Brain microvascular endothelial cell (primary cell): ENCODE results near the gene EIF4G1.

Source experiments
- DNase-seq: peaks from one replicate; pipeline ENCODE4 v3.0.0-alpha.2; 2020
- H3K27ac ChIP-seq: fragments of 250-450 bp; sonication (Bioruptor Pico); 2 replicates; pipeline ENCODE4 v1.5.1; 2020; ENCODE audit warnings: mild to moderate bottlenecking, moderate library complexity
- H3K27me3 ChIP-seq: fragments of 250-450 bp; sonication (Bioruptor Pico); replicated peaks from 2 replicates; pipeline ENCODE4 v1.5.1; 2020; ENCODE audit warnings: mild to moderate bottlenecking
- H3K36me3 ChIP-seq: fragments of 250-450 bp; sonication (Bioruptor Pico); replicated peaks from 2 replicates; pipeline ENCODE4 v1.5.1; 2020; ENCODE audit warnings: mild to moderate bottlenecking
- H3K4me3 ChIP-seq: 2 replicates; pipeline ENCODE4 v1.5.1; 2011; ENCODE audit warnings: low read depth, mild to moderate bottlenecking, control low read depth, low read length, moderate library complexity
- in situ Hi-C: cut with HindIII; loops from 2 replicates; pipeline ENCODE4 v1.10.0; 2017; ENCODE audit warnings: low sequenced_read_pairs, low pct_ligation_motif_present
- TF ChIP-seq, protein P1 (sequence below): IDR thresholded peaks from 2 replicates; pipeline ENCODE4 v1.5.1; 2011; ENCODE audit warnings: low read depth, mild to moderate bottlenecking, moderate library complexity, low read length, control low read depth, inconsistent platforms; ENCODE audit errors: missing control alignments

EIF4G1 gene

GRCh38 chr3:184381261-184382224 lies 67.1 kb downstream of the EIF4G1 start:
- Histone ChIP-seq H3K36me3 (no peaks in the 10 kb centered on the region), H3K27ac (no peak overlapping the region), H3K27me3 (peaks cover 38% of the 10 kb centered on the region), H3K4me3 (no peak overlapping the region)
- in situ Hi-C loops, result no loop called here
- no peak for DNase-seq
- TF ChIP-seq, protein P1, sequence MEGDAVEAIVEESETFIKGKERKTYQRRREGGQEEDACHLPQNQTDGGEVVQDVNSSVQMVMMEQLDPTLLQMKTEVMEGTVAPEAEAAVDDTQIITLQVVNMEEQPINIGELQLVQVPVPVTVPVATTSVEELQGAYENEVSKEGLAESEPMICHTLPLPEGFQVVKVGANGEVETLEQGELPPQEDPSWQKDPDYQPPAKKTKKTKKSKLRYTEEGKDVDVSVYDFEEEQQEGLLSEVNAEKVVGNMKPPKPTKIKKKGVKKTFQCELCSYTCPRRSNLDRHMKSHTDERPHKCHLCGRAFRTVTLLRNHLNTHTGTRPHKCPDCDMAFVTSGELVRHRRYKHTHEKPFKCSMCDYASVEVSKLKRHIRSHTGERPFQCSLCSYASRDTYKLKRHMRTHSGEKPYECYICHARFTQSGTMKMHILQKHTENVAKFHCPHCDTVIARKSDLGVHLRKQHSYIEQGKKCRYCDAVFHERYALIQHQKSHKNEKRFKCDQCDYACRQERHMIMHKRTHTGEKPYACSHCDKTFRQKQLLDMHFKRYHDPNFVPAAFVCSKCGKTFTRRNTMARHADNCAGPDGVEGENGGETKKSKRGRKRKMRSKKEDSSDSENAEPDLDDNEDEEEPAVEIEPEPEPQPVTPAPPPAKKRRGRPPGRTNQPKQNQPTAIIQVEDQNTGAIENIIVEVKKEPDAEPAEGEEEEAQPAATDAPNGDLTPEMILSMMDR, result no peak

DNA sequence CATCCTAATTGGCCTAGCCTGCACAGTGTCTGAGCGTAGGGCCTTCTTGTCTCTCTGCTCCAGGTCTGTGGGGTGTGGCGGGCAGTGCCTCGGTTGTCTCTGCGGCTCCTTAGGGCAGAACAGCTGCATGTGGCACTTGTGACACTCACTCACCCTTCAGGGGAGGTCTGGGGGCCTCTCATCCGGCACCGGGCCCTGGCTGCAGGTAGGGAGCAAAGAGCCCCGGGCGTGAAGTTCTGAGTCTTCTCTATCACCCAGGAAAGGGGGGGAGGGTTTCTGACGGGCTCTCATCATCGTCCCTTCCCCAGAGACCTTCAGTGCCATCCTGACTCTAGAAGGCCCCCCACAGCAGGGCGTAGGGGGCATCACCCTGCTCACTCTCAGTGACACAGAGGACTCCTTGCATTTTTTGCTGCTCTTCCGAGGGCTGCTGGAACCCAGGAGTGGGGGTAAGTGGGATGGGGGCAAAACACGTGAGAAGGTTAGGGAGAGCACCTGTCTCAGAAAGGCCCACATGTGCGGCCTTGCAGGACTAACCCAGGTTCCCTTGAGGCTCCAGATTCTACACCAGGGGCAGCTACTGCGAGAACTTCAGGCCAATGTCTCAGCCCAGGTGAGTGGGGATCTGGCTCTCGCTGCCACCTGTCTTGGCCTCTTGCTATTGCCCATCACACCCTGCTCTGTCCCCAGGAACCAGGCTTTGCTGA lies 68.1 kb downstream of the EIF4G1 start:
- in situ Hi-C loops, result no loop called here
- H3K4me3 ChIP-seq, result no peak overlapping the region
- no peak overlapping the region for H3K27ac ChIP-seq
- DNase-seq, result no peak
- TF ChIP-seq, protein P1, result no peak
- no peaks in the 10 kb centered on the region for H3K36me3 ChIP-seq
- H3K27me3 ChIP-seq, result peaks cover 38% of the 10 kb centered on the region

DNA sequence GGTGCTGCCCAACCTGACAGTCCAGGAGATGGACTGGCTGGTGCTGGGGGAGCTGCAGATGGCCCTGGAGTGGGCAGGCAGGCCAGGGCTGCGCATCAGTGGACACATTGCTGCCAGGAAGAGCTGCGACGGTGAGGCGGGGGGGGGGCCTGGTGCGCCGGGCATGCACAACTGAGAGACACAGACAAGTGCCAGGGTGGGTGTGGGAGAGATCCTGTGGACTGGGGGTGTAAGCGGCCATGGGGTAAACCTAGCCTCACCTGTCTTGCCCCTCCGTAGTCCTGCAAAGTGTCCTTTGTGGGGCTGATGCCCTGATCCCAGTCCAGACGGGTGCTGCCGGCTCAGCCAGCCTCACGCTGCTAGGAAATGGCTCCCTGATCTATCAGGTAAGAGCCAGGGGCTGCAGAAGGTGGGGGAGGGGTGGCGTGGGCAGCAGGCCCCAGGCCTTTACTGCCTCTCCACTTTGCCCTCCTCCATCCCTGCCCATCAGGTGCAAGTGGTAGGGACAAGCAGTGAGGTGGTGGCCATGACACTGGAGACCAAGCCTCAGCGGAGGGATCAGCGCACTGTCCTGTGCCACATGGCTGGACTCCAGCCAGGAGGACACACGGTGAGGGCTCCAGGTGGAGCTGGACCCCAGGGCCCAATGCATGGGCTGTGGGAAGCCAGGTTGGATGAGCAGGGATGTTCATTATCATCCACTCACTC lies 68.8 kb downstream of the EIF4G1 start:
- in situ Hi-C loops, result no loop called here
- Histone ChIP-seq H3K36me3 (no peaks in the 10 kb centered on the region), H3K27me3 (peaks cover 34% of the 10 kb centered on the region), H3K4me3 (no peak overlapping the region), H3K27ac (no peak overlapping the region)
- no peak for DNase-seq
- TF ChIP-seq, protein P1, result no peak

- in situ Hi-C loops, result no loop called here
- H3K4me3 ChIP-seq, result no peak overlapping the region
- H3K27me3 ChIP-seq, result peaks cover 29% of the 10 kb centered on the region
- H3K27ac ChIP-seq, result no peak overlapping the region
- no peaks in the 10 kb centered on the region for H3K36me3 ChIP-seq
- TF ChIP-seq, protein P1, result no peak
- no peak for DNase-seq
These were observed 69.9 kb downstream of the EIF4G1 start for GRCh38 chr3:184384342-184384741.
